Glomerular visceral epithelial cell (primary cell): ENCODE data around the gene LPIN2.
"Not testable (repeated sequence)": the region's sequence is repeated elsewhere in the genome, so short reads cannot be mapped to it uniquely, and the experiment has no call there.

Experiments used
- DNase-seq: peaks from one replicate; pipeline ENCODE4 v3.0.0-alpha.2; 2016; ENCODE audit errors: extremely low spot score

Gene LPIN2, protein sequence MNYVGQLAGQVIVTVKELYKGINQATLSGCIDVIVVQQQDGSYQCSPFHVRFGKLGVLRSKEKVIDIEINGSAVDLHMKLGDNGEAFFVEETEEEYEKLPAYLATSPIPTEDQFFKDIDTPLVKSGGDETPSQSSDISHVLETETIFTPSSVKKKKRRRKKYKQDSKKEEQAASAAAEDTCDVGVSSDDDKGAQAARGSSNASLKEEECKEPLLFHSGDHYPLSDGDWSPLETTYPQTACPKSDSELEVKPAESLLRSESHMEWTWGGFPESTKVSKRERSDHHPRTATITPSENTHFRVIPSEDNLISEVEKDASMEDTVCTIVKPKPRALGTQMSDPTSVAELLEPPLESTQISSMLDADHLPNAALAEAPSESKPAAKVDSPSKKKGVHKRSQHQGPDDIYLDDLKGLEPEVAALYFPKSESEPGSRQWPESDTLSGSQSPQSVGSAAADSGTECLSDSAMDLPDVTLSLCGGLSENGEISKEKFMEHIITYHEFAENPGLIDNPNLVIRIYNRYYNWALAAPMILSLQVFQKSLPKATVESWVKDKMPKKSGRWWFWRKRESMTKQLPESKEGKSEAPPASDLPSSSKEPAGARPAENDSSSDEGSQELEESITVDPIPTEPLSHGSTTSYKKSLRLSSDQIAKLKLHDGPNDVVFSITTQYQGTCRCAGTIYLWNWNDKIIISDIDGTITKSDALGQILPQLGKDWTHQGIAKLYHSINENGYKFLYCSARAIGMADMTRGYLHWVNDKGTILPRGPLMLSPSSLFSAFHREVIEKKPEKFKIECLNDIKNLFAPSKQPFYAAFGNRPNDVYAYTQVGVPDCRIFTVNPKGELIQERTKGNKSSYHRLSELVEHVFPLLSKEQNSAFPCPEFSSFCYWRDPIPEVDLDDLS

GRCh38 chr18:3013024-3013804 is at the start of gene LPIN2:
Gene LPIN2 (minus strand): TSS chr18:3013144. CDS start chr18:2960840, 52,304 bp downstream.
- DNase-seq, result peak; percentile 99

- DNase-seq, result no peak
Observed at GRCh38 chr18:3061581-3062312, 48.8 kb upstream of the LPIN2 start.

GRCh38 chr18:3060667-3061580 is 48.0 kb upstream of the LPIN2 start:
- no peak for DNase-seq

DNA sequence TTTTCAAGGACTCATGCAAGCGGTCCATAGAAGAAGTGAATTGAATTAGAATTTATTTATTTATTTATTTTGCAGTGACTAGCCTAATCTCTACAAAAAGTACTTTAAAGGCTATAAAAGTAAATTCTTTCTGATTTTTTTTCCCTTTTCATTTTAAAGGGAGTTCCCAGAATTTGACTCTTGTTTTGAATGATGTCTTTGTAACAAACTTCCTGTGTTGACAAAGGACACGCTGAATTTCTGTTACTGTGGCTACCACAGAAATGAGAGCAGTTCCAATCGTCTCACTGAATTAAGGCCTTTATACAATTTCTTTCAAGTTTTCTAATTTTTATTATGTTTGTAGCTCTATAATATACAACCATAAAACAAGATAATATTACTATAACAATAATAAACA is 46.3 kb upstream of the LPIN2 start:
- DNase-seq, result no peak

DNA sequence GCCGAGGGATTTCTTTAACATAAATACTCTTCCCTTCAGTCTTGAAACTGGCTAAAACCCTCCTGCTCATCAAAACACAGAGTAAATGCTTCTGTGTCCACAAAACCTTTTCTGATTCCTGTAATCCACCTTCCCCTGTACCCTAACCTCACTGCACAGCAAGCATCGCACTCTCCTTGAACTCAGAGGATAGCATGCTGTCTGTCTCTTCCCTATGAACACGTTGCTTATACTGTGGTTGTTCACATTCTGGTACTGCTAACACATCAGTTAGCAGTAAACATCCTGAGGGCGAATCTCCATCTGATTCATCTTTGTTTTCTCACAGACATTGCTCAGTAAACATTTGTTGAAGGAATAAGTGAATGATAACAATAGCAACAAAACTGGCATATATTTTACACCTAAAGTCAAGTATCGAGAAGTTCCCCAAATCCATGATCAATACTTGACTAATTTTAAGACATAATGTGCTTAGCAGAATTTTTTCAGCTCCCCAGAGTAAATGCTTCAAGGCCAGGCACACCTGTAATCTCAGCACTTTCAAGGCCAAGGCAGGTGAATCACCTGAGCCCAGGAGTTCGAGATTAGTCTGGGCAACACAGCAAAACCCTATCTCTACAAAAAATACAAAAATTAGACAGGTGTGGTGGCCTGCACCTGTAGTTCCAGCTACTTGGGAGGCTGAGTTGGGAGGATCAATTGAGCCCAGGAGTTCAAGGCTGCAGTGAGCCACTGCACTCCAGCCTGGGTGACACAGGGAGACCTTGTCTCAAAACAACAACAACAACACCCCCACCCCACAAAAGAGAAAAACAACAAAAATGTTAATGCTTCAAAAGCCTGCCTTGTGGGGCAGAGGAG is 45.6 kb upstream of the LPIN2 start:
- no peak for DNase-seq

GRCh38 chr18:3057526-3057925 is 44.6 kb upstream of the LPIN2 start:
- DNase-seq, result no peak

- no peak for DNase-seq
Observed at GRCh38 chr18:3056311-3056710, 43.4 kb upstream of the LPIN2 start.

GRCh38 chr18:3055816-3056215 is 42.9 kb upstream of the LPIN2 start:
- DNase-seq, result peak; percentile 28

DNA sequence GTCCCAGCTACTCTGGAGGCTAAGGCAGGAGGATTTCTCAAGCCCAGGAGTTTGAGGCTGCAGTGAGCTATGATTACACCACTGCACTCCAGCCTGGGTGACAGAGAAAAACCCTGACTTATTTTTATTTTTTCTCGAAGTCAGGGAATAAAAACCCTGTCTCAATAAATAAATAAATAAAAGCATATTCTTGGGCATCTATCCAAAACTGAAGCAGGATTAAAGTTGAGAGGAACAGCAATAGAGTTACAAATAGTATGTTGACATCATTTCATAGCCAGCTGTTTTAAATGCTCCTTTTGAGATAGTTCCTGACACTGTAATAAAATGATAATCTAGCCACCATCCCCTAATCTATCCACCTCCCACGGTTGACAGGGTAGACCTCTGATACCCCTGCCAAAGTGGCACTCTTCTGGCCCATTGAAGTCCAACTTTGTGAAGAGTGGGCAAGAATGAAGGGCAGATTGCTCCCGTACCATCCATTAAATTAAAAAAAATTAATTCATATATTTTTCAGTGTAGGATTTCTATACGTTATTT is 42.3 kb upstream of the LPIN2 start:
- no peak for DNase-seq

GRCh38 chr18:3054780-3055179 is 41.8 kb upstream of the LPIN2 start:
- DNase-seq, result no peak

DNA sequence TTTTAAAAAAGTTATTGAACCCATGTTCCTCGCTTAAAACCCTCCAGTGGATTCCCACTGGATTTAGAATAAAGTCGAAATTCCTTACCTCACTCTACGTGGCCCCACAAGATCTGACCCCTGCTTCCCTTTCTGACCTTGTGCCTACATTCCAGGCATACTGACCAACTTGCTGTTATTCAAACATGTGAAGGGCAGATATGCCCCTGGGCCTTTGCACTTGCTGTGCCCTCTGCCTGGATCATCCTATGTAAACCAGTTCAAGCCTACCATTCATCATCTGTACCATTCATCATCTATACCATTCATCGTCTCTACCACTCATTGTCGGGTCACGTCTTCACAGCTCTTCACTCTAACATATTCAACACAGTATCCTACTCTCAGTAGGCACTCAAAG is 41.3 kb upstream of the LPIN2 start:
- no peak for DNase-seq

DNA sequence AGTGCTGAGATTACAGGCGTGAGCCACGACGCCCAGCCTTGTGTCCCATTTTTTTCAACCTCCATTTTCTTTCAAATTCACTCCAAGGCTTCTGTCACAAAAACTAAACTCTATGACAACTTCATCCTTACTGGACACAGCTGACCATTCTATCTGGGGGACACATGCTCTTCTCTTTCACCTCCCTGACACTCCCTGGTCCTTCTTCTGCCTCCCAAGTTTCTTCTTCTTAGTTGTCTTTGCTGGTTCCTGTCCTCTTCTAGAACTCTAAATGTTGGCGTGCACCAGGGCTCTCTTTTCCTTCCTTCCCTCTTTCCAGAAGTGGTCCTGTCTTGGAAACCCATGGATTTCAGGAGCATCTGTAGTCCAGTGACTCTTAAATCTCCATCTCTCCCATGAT is 40.1 kb upstream of the LPIN2 start:
- no peak for DNase-seq

GRCh38 chr18:3052411-3052758 is 39.4 kb upstream of the LPIN2 start:
- no peak for DNase-seq

DNA sequence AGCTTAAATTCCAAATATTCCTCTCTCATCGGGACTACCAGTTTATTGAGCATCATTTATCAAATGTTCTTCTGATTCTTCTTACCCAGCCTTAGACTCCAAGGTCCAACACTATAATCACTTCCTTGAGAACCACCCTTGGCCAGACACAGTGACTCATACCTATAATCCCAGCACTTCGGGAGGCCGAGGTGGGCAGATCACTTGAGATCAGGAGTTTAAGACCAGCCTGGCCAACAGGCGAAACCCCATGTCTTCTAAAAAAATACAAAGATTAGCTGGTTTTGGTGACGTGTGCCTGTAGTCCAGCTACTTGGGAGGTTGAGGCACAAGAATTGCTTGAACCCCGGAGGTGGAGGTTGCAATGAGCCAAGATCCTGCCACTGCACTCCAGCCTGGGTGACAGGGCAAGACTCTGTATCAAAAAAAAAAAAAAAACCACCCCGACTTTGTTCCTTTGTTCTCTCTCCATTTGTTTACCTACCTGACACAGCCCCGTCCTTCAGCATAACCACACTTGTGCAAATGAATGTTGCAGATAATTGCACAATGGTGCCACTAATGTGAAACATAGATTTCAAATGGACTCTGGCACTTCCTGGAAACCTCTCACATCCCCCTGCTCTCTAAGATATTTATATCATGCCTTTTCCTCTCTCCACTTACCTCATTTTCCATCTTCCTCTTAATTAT is 38.9 kb upstream of the LPIN2 start:
- peak; percentile 3 for DNase-seq

GRCh38 chr18:3049897-3050454 is 37.0 kb upstream of the LPIN2 start:
- not testable (repeated sequence) for DNase-seq

DNA sequence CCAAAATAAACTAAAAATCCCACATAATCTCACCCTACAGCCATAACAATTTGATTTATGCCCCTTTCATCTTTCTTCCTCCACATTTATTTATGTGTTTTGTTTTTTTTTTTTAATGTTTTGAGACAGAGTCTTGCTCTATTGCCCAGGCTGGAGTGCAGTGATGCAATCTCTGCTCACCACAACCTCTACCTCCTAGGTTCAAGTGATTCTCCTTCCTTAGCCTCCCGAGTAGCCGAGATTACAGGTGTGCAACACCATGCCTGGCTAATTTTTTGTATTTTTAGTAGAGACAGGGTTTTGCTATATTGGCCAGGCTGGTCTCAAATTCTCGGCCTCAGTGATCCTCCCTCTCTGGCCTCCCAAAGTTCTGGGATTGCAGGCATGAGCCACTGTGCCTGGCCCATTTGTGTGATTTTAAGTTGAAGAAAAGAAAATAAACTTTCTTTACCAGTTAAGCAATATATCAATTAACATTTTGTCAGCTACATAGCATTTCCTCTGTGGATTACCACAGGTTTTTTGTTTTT is 35.9 kb upstream of the LPIN2 start:
- DNase-seq, result no peak

DNA sequence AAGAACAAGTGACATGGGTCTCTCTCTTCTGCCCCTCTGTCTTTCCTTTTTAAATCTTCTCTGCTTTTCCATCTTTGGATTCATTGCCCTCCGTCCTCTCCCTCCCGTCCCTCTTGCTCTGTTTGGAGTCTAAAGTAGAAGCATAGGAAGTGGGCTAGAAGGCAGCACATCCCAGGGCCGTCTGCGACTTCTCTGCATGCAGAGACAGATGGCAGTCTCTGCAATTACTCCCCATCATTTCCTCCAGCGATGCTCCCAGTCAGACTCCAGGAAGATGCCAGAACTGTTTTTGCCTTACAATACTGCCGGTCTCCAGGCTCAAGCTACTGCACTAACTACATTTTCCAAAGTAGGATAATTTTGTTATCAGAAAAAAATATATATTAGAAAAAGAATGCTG is 35.2 kb upstream of the LPIN2 start:
- no peak for DNase-seq

GRCh38 chr18:3046216-3046808 is 33.4 kb upstream of the LPIN2 start:
- no peak for DNase-seq
